SIG-M5 (cell line): Measurements from ENCODE around the gene BMP2K.

Experiments used
- DNase-seq: peaks from one replicate; lab custom pipeline; 2025; lab: John Stamatoyannopoulos, UW

The BMP2K gene

DNA sequence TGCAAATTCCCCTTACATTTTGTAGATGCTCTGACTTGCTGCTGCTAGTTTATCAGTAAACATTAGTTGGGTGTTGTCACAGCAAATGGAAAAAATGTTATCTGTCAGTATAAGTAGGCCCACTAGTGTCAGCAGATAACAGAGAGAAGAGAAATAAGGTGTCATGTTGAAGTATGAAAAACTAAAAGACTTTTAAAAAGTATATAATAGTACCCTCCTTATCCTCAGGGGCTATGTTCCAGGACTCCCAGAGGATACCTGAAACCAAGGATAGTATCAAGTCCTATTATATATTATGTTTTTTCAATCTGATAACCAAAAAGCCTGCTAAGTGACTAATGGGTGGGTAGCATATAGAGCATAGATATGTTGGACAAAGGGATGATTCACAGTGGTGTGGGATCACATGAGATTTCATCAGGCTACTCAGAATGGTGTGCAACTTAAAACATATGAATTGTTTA lies 11.6 kb upstream of the BMP2K start:
- DNase-seq, result no peak

GRCh38 chr4:78765432-78766006 lies 10.6 kb upstream of the BMP2K start:
- DNase-seq, result no peak

DNA sequence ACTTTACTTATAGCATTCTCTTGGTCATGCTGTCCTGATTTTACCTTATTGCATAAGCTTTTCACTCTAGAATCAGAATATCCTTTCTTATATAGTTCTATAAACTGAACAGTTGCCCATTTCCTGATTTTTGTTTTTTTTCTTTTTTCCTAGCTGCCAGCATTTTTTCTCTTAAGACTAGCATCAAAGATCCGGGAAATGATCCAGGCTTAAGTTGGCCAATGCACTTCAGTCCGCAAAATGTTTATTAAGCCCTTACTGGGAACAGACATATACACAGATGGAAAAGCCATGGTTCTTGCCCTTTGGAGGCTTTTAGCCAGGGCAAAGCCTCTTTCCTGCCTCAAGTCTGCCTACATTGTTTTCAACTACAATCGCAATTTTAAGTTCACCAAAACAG lies 10.1 kb upstream of the BMP2K start:
- DNase-seq, result no peak

DNA sequence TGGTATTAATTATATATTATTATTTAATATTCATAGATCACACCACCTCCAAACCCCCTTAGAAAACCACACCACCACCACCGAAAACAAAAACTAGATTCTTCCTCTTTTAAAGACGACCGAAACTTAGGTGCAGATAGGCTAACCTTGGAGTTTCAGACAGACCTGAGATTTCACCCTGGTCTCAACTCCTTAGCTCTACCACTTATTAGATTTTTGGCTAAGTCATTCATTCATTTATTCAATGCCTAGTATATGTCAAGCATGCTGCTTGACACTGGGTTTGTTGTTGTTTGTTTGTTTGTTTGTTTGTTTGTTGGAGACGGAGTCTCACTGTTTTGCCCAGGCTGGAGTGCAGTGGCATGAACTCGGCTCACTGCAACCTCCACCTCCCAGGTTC lies 9.5 kb upstream of the BMP2K start:
- DNase-seq, result no peak

GRCh38 chr4:78767350-78767749 lies 8.8 kb upstream of the BMP2K start:
- no peak for DNase-seq

GRCh38 chr4:78768452-78769180 lies 7.5 kb upstream of the BMP2K start:
- DNase-seq, result no peak

DNA sequence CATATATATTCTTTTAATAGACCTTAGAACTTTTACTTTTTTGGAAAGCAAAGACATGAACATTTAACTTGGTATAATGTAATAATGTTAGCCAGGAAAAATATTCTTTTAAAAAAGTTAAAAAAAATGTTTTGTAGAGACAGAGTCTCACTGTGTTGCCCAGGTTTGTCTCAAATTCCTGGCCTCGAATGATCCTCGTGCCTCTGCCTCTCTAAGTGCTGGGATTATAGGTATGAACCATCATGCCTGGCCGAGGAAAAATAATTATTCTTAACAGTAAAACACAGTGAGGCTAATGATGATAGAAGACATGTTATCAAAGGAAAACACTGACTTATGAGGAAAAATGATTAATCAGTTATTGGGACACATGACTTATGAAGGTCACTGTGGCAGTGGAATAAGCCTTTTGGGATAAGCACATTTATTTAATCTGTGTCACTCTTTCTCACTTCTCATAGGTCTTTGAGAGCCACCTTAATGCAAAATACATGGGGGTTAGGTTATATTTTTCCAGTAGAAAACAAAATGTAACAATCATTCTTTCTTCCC lies 6.0 kb upstream of the BMP2K start:
- no peak for DNase-seq

GRCh38 chr4:78772526-78773091 lies 3.5 kb upstream of the BMP2K start:
- DNase-seq, result no peak

- DNase-seq, result no peak
These were observed 1.7 kb upstream of the BMP2K start for GRCh38 chr4:78774417-78774816.

DNA sequence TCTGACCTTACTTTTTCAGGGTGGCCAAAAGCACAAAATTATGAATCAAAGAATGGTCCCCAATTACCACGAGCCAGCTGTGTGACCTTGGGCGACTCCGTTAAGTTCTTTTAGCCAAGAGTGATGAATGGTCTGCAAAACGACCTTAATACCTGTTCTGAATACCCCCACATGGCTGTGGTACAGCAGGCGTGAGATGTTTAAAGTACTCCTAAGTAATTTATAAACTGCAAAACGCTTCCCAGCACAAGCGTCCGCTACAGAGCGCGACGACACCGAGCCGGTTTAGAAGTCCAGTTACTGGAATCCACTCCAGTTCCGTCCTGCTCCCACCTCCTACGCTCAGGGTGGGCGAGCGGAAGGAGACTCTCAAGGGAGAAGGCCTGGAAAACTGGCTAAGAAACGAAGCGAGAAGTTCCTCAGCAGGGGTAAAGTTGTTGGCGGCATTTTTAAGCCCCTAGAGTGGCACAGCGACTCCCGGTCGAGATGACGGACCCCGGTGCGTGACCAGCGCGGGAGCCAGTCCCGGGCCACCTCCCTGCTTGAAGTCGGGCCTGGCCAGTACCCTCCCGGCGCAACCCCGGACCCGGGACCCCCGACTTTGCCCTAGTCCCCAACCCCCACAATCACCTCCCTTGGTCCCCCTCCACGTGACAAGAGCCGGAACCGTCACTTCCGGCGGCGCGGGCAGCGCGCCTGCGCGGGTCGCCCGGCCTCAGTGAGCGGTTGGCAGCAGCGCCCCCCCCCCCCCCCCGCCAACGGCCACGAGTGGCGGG lies 659 bp upstream of the BMP2K start:
- no peak for DNase-seq

DNA sequence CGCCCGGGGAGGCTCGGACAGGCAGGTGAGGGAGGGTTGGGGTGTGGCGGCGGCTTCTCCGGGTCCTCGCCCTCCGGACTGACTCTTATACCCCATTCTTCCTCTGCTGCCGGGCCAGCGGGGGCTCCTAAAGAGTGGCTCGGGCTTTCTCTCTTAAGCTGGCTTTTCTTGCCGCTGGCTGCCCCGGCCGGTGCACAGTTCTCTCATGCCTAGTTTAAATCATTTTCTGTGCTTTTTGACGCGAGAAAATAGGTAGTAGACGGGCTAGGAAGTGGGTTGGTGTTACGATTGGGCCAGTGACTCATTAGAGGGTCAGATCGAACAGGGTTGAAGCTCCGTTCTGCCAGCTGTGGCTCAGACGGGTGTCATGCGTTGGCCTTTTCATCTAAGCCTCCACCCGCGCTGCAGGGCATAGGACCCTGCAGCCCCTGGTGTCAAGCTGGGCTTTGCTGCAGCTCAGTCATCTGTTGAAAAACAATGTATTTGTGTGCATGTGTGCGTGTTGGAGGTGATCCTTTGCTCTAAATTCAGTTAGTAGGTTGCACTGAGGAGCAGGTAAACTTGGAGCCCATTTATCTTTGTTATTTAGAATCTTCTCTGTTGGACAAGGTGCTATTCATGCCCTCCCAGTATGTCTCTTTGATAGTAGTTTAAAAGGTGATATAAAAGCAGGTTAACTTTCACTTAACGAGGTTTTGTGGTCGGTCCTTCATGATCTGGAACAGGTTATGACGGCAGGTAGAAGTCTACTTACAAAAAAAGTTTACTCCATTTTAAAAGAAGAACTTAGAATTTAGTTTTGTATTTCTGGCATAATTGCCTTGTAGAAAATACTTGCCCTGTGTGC lies 802 bp downstream of the BMP2K start:
- no peak for DNase-seq

- DNase-seq, result no peak
These were observed 1.4 kb downstream of the BMP2K start for GRCh38 chr4:78777576-78777940.

GRCh38 chr4:78778530-78778929 lies 2.4 kb downstream of the BMP2K start:
- no peak for DNase-seq

DNA sequence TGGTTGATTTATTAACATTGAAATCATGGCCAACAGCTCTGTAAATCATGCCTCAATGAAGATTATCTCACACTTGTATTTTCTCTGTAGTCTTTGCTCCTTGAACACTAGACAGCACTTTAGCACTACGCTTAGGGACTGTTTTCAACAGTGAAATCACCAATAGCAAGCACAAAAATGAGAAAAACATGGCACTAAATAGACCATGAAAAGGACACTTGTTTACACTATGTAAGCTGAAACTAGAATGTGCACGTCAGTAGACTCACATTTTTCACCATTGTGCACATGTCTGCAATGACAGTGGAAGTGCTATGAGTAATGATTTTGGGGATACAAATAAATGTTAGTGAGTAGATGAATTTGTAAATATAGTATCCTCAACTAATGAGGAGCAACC lies 3.1 kb downstream of the BMP2K start:
- DNase-seq, result no peak

DNA sequence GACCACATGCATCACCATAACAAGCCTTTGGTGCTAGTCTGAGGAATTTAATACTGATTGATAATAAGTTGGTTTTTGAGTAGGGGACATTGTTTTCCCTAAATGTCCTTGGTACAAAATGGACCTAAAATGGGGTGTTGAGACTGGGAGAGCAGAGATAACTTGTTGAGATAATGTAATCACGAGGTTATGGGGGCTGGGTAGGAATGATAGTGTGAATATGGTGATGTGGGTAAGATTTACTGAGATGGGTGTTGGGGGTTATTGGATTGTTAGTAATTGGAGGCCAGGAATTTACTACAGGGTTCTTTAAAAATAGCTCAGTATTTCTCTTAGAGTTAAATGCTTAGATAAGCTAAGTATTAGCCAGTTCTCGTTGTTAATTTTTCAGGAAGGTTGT lies 3.9 kb downstream of the BMP2K start:
- DNase-seq, result no peak

GRCh38 chr4:78781139-78781538 lies 5.0 kb downstream of the BMP2K start:
- no peak for DNase-seq

DNA sequence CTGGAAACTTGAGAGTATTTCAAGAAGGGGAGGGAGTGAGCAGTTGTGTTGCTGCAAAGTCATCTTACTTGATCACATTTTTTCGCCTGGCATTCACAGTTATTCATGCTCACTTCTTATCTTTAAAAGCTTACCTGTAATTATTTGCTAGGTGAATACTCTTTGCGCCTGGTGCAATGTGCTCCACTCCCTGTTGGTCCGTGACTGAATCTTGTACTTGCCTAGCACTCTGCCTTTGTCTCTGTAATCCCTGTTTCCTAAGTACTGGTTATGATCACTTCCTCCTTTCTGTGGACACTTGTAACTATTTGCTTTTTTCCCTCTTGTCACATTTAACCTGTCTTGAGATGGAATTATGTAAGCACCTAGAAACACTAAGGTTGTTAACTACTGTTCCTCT lies 5.8 kb downstream of the BMP2K start:
- no peak for DNase-seq

DNA sequence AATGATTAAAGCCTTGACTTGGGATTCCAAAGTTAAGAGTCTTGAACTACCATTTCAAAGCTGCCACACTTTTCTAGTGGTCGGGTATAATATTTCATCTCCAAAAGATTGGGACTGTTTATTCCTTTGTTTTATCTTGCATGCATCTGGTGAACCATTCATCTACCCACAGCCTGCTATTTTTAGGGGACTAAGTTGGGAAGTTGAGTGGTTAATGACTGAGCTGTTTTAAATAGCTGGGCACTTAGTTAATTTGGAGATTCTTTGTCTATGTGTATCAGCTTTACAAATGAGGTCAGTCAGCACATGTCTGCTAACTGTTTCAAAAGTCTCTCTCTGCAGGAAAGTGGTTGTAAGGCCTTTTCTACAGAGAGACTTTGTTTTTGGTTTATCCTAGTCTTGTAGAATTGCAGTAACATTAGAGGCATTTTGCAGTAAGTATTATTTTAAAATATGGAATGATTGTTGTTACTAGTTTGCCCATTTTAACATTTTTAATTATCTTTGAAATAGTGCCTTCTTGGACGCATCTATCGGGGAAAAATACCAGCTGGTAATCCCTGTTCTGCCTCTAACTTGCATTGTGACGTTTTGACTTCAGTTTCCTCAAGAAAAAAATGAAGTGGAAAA lies 8.2 kb downstream of the BMP2K start:
- no peak for DNase-seq

DNA sequence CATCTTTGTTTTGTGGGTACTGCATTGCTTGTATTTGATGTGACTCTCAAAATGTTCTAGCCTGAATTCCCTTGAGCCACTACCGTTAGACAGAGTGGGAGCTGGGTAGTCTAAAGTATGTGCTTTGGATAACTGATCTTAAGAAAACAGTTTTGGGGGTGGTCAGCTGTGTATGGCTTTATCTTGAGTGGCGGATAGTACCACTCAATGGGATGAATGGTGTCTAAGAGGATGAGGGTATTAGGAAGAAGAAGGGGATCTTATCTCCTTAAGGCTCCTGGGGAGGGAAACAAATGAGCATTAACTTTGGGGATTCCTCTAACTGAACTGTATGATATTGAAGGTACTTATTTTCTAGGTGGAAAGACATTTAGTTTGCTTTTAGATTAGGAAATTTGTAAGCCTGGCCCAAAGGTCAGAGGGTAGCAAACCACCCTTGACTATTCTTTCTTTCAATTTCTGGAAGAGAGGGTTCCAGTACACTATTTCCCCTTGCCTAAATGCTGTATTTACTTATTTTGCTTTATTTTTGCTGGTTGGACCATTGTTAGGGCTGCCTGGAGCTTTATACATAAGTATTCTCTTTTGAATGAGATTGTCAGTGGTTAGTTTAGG lies 11.3 kb downstream of the BMP2K start:
- DNase-seq, result no peak

GRCh38 chr4:78788007-78788889 lies 12.1 kb downstream of the BMP2K start:
- no peak for DNase-seq
